HG02884 (cell line): ENCODE data around the gene STX16.

Experiments
- ATAC-seq: cut with Tn5 transposase; IDR thresholded peaks from one replicate; pipeline ENCODE4 v1.9.1; 2021; ENCODE audit warnings: mild to moderate bottlenecking, moderate library complexity; ENCODE audit not compliant: unreplicated experiment

STX16 gene

GRCh38 chr20:58675146-58675584 lies 24.1 kb downstream of the STX16 start:
- no peak for ATAC-seq

DNA sequence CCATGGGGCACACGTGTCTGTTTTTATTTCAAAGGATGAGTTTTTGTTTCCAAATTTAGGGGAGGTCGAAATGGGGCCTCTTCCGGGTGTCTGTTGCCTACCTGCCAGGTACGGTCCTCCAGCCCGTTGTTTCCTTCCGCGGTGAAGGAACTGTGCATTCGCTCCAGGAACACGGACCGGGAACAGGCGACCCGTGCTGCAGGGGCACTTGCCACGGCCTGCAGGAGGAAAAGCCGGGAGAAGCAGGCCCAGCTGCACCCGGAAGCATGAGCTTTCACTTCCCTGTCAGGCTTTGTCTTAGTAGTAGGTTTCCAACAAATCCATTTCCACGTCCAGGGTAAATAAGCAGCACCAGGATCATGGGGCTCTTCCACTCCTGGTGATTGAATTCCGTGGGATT lies 24.6 kb downstream of the STX16 start:
- ATAC-seq, result no peak

DNA sequence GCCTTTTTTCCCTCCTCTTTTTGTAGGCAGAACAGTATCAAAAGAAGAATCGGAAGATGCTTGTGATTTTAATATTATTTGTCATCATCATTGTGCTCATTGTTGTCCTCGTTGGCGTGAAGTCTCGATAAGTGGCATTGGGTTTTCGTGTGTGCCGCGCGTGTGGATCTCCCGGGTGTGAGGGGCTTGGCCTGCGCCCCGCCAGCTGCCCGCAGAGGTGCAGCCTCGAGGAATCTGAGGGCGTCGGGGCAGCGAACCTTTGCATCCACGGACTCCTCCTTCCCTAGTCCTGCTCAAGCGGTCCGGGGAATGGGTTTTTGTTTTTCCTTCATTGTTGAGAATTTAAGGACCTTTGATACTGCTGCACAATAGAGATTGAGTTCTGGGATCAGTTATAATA lies 25.1 kb downstream of the STX16 start:
- ATAC-seq, result no peak

DNA sequence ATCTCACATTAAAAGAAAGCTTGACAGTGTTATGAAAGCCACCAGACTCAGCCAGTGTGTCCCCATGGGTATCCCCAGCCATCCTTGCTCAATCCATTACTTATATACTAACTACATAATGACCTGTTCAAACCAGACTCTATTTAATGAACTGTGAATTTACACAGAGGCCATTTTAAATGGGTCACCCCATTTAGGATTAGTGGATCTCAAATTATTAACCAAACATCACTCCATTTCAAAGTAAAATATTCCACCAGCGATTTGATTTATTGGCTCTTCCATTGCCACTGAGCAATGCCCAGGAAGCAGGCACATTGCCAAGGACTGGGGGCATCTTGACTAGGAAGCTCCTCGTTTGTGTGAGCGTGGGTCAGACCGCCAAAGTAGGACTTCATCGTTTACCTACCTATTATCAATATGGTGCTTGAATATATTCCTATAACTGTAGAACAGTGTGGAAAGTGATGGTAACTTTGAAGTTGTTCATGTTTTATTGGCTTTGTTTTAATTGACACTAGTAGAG lies 26.1 kb downstream of the STX16 start:
- ATAC-seq, result no peak

DNA sequence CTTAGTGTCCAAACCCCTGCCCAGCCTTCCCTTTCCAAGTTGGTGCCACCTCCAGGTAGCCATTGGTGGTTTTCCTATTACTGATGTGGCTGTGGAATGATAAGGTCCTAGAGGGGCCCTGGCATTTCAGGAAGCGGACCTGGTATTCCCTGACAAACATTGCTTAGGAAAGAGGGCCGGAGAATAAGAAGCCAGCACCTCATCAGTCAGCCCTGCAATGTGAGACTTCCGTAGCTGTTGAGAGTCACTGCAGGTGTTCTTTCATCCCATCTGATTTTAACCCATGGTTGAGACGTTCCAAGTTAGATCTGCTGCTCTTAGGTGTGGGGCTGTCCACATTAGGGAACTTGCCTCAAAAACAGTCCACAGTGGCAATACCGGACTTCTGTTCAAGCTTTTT lies 26.7 kb downstream of the STX16 start:
- ATAC-seq, result no peak

DNA sequence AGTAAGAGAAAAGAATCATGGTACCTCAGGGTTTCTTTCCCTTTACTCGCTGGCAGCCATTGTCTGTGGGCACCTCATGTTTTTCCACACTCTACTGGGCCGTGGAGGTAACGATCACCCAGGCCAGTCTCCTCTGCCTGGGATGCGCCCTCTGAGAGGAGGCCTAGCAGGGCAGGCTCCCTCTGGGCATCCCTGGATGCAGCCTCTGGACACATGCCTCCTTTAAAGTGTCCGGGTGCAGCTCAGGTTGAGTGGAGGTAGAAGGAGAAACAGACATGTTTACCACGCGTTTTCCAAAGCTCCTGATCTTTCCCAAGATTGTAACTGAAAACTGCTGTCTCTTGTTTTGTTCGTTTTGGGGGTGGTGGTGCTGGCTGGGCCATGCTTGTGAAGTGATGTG lies 27.7 kb downstream of the STX16 start:
- ATAC-seq, result no peak

GRCh38 chr20:58682656-58683531 lies 31.8 kb downstream of the STX16 start:
- no peak for ATAC-seq

DNA sequence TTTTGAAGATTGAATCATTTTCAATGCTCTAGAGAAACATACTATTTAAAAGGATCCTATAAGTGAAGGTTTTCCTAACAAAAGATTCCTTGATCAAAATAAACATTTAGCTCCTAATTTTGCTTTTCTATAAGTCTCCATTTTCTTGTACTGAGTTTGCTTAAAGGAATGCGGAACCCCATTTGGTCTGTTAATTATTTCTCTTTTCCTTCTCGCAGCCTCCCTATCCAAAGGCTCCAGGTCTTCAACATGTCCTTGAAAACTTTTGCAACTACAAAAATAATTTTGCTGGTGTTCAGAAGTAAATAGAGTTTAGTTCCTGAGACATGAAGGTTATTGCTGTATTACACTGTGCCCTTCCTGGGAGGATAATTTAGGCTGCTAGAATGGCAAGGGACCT lies 33.2 kb downstream of the STX16 start:
- no peak for ATAC-seq

DNA sequence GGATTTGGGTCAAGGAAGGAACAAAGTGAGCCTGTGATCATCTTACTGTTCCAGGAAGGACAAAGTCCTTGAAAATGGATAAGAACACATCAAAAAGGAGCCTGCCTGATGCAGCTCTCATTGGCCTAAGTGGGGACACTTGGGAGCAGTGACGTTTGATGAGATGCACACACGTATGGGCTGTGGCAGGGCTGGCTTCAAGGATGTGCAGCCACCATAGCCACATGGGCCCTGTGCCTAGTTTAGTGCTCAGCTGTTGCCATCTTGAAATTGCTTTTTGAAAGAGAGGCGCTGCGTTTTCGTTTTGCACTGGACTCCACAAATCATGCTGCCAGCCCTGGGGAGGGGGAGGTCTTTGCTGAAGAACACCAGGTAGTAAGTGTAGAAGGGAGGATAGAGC lies 34.9 kb downstream of the STX16 start:
- no peak for ATAC-seq

GRCh38 chr20:58688414-58688813 lies 37.3 kb downstream of the STX16 start:
- no peak for ATAC-seq

- no peak for ATAC-seq
These were observed 37.8 kb downstream of the STX16 start for GRCh38 chr20:58688840-58689239.

- no peak for ATAC-seq
These were observed 39.5 kb downstream of the STX16 start for GRCh38 chr20:58690396-58691135.

DNA sequence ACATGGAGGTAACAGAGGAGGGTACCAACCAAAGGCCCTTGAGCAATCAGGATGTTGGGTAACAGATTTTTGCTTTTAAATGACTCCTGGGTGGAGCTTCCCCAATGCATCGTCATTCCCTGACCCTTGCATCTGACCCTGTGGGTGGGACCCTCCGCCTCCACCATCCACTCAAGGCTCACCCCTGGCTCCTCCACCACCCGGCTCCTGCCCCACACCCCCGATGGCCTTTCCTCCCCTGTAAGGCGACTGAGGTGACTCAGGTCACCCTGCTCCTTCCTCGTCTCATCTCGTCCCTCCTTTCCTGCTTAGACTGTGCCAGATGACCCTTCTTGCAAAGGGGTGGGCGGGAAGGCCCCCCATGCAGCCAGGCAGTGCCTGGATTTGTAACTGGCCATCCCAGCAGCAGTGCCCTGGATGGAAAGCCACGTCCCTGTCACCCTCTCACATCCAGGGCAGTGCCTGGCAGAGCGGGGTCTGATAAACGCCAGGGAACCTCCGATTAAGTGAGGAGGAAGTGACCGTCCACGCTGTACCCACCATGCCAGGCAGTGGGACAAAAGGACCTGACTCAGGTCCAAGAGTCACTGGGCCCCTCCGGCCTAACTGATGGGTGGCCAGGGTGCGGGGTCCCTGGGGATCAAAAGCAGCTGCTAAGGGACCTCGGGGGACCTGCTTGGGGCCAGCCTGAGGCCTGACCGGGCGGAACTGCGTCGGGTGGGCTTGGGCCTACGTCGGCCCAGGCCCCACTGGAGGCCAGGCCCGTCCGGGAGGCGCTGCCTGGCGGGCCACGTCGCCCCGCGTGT lies 40.9 kb downstream of the STX16 start:
- no peak for ATAC-seq

GRCh38 chr20:58692579-58693225 lies 41.6 kb downstream of the STX16 start, which contains the start of gene NPEPL1:
Gene NPEPL1 (plus strand): TSS chr20:58692800. CDS start chr20:58692901, 101 bp downstream.
- peak; percentile 84 for ATAC-seq

DNA sequence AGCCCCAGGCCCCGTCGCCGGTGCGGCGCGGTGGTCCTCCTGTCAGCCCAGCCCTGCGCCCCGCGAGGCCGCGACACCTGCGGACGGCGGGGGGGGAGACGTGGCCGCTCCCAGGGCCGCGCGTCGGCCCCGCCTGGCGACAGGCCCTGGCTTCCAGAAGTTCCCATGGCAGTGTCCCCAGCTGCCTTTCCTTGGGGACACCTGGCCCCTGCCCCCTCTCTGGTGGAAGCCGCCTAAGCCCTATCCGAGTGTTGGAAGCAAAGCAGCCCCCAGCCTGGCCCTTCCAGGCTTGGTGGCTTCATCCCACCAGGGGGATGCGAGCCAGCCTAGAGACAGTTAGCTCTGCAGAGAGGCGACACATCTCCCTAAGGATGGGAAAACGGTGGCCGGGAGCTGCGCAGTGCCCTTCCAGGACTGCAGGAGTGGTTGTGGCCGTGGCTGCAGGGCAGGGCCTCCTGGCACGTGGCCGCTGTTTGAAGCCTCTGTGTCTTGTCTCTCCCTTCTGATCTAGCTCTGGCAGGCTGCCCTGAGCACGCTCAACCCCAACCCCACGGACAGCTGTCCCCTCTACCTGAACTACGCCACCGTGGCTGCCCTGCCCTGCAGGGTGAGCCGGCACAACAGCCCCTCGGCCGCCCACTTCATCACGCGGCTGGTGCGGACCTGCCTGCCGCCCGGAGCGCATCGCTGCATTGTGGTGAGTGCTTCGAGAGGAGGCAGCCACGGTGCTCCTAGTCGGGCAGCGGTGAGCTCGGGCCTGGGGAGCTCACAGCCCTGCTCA lies 42.3 kb downstream of the STX16 start:
- ATAC-seq, result peak; percentile 32

DNA sequence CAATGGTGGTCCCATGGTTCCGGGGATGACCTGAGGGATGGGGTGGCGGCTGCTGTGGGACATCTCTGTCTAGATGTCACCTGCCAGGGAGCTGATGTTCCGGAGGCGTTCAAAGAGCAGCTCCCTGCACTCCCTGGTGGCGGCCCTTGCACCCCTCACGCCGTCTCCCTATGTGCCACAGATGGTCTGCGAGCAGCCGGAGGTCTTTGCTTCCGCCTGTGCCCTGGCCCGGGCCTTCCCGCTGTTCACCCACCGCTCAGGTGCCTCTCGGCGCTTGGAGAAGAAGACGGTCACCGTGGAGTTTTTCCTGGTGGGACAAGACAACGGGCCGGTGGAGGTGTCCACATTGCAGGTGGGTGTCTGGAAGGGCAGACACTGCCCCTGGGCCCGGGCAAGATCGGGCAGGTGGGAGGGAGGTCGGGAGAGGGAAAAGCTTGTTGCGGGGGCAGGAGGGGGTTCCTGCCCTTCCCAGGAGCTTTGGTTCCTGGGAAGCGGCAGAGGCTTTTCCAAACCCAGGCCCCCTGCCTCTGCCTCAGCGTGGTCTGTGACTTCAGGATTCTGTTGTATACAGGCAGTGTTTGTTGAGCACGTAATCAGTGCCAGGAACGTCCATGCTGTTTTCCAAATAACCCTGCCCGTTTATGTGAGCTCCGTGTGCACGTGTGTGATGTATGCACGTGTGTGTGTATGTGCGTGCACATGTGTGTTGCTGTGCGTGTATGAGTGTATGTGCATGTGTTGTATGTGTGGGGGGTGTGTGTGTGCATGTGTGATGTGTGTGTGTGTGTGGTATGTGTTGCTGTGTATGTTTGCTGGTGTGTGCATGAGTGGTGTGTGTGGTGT lies 43.4 kb downstream of the STX16 start:
- ATAC-seq, result no peak

- ATAC-seq, result no peak
These were observed 44.1 kb downstream of the STX16 start for GRCh38 chr20:58695084-58695722.

- no peak for ATAC-seq
These were observed 44.9 kb downstream of the STX16 start for GRCh38 chr20:58695895-58696375.
